GM12878 (cell line): ENCODE results near the gene PTEN. TPM values are rescaled to one million over a fixed set of nuclear protein-coding genes. Genes with fewer than 3 reads are reported as not detected.

ENCODE experiments used
- ATAC-seq: fragments of 200-7000 bp; cut with Tn5 transposase; 3 replicates; pipeline ENCODE4 v1.9.1; 2020; ENCODE audit warnings: mild to moderate bottlenecking, moderate library complexity
- BruUV-seq: library from RNA; stranded (reverse); fragments of 400-500 nt; replicated peaks from 2 replicates; lab custom pipeline; 2021; lab: Mats Ljungman, UMichigan
- CTCF ChIA-PET: fragments of 300-600 bp; sonication (Branson Sonifier 250); formaldehyde crosslinking; extraction: SDS; loops from one replicate; lab custom pipeline; 2021; ENCODE audit warnings: inconsistent platforms; lab: Yijun Ruan, JAX
- POLR2A ChIA-PET: fragments of 350-600 bp; formaldehyde crosslinking; extraction: SDS; loops from one replicate; lab custom pipeline; 2021; ENCODE audit warnings: inconsistent platforms; lab: Charles Lee
- RAD21 ChIA-PET: fragments of 300-600 bp; sonication (Branson Sonifier 250); formaldehyde crosslinking; loops from one replicate; lab custom pipeline; 2023; ENCODE audit warnings: antibody characterized with exemption; ENCODE audit not compliant: unreplicated experiment; lab: Charles Lee
- SMC1A ChIA-PET: fragments of 300-600 bp; sonication (Branson Sonifier 250); formaldehyde crosslinking; loops from one replicate; lab custom pipeline; 2023; ENCODE audit not compliant: unreplicated experiment, uncharacterized antibody; lab: Charles Lee
- DNase-seq: peaks from one replicate; pipeline ENCODE4 v3.0.0-alpha.2; 2011; ENCODE audit warnings: low read depth, low spot score
- FAIRE-seq: peaks from 3 replicates; lab custom pipeline; 2011; peaks lifted over from hg19 to GRCh38; lab: Jason Lieb, UNC
- H2AFZ ChIP-seq: 2 replicates; pipeline ENCODE4 v1.6.0; 2011; ENCODE audit warnings: low read depth, low read length, control low read depth; ENCODE audit not compliant: control insufficient read depth
- H3K27ac ChIP-seq: 2 replicates; pipeline ENCODE4 v1.5.1; 2011; ENCODE audit warnings: control low read depth; ENCODE audit not compliant: control insufficient read depth, insufficient read depth
- H3K27me3 ChIP-seq, 2 experiments: replicated peaks in 1 of 2; 2 replicates each; pipeline versions ENCODE4 v1.6.0 to v1.6.1; 2011; ENCODE audit warnings: low read length in 1 of 2; ENCODE audit not compliant: control insufficient read depth in 2 of 2, insufficient read depth in 2 of 2
- H3K36me3 ChIP-seq, 2 experiments: 2 replicates each; pipeline ENCODE4 v1.5.1; 2011; ENCODE audit warnings: low read length in 1 of 2; ENCODE audit not compliant: control insufficient read depth in 2 of 2, insufficient read depth in 2 of 2
- H3K4me1 ChIP-seq: 2 replicates; pipeline ENCODE4 v1.6.1; 2011; ENCODE audit warnings: mild to moderate bottlenecking, low read length, moderate library complexity, mixed read lengths; ENCODE audit not compliant: control insufficient read depth, insufficient read depth
- H3K4me2 ChIP-seq: 2 replicates; pipeline ENCODE4 v1.6.0; 2011; ENCODE audit warnings: control low read depth; ENCODE audit not compliant: control insufficient read depth, insufficient read depth
- H3K4me3 ChIP-seq: fragments of 200-600 bp; sonication (generic); 2 replicates; pipeline ENCODE4 v1.5.1; 2016
- H3K79me2 ChIP-seq: 2 replicates; pipeline ENCODE4 v1.6.0; 2011; ENCODE audit warnings: low read length; ENCODE audit not compliant: control insufficient read depth, insufficient read depth
- H3K9ac ChIP-seq: 2 replicates; pipeline ENCODE4 v1.8.0; 2011; ENCODE audit warnings: low read length, control low read depth, mixed read lengths; ENCODE audit not compliant: control insufficient read depth, insufficient read depth
- H3K9me3 ChIP-seq: replicated peaks from 3 replicates; pipeline ENCODE4 v1.5.1; 2011; ENCODE audit warnings: mild to moderate bottlenecking, low read length; ENCODE audit not compliant: control insufficient read depth, insufficient read depth
- H4K20me1 ChIP-seq: 2 replicates; pipeline ENCODE4 v1.6.0; 2011; ENCODE audit not compliant: control insufficient read depth, insufficient read depth
- CBX5 ChIP-seq: sonication (generic); IDR thresholded peaks from 2 replicates; pipeline ENCODE4 v1.6.1; 2016; ENCODE audit warnings: low read depth, moderate library complexity, mild to moderate bottlenecking, inconsistent platforms
- KLF5 ChIP-seq: fragments of 450-650 bp; IDR thresholded peaks from 2 replicates; pipeline ENCODE4 v1.6.1; 2014; ENCODE audit warnings: mild to moderate bottlenecking; ENCODE audit not compliant: partially characterized antibody
- POLR2A ChIP-seq: IDR thresholded peaks from 2 replicates; pipeline ENCODE4 v1.6.1; 2011; ENCODE audit warnings: low read depth, mild to moderate bottlenecking, low read length
- SREBF2 ChIP-seq: IDR thresholded peaks from 2 replicates; pipeline ENCODE4 v1.6.1; 2012; ENCODE audit warnings: mild to moderate bottlenecking, low read length
- ZNF274 ChIP-seq: IDR thresholded peaks from one replicate; pipeline ENCODE4 v1.8.0; 2011; ENCODE audit not compliant: insufficient read length, insufficient read depth
- WGBS: methylation state at CpG from one replicate; pipeline ENCODE4 v1.1.6; 2016; ENCODE audit warnings: low lambda C conversion rate; ENCODE audit not compliant: insufficient replicate concordance, insufficient coverage; ENCODE audit errors: missing lambda C conversion rate; 5-methylcytosine and 5-hydroxymethylcytosine counted together
- in situ Hi-C: fragments of 300-500 bp; cut with MboI; formaldehyde crosslinking; loops from 9 replicates; pipeline ENCODE4 v1.14.3; 2018; ENCODE audit warnings: mixed read lengths
- intact Hi-C: fragments of 100-400 bp; cut with micrococcal nuclease; formaldehyde crosslinking; loops from one replicate; pipeline ENCODE4 v1.14.2; 2022; ENCODE audit not compliant: unreplicated experiment
- polyA plus RNA-seq, 11 experiments: library from polyadenylated mRNA; depleted of rRNA in 4 of 11; unstranded in 6 of 11; stranded (reverse) in 5 of 11; fragments of >200 nt; fragmentation: Nextera tagmentation in 4 of 11; fragmentation: Illumina TruSeq in 1 of 11; extraction: Ambion mirVana in 4 of 11; extraction: Trizol in 1 of 11; gene quantifications; 1 replicate in 1 of 11; 2 replicates in 10 of 11; pipeline versions ENCODE4 v1.2.1 to v1.2.3, GENCODE V29; 2011 to 2016; ENCODE audit warnings: inconsistent platforms in 2 of 11, missing spikeins in 2 of 11, low read depth in 1 of 11
- total RNA-seq, 4 experiments: library from RNA; depleted of rRNA in 3 of 4; stranded (reverse); fragments of >200 nt in 3 of 4; fragmentation: Illumina TruSeq in 1 of 4; extraction: Trizol in 1 of 4; gene quantifications; 2 replicates each; pipeline versions ENCODE4 v1.2.1 to v1.2.3, GENCODE V29; 2013 to 2021

Gene PTEN
- total and polyA plus RNA-seq, 10 of the 15 experiments (the other 5 are each of a cell fraction or from before 2014, with no cell fraction given) = 26.1 to 175 (median 58.1) TPM

GRCh38 chr10:87913156-87913921 lies 49.9 kb downstream of the PTEN start:
- ATAC-seq (no peak), FAIRE-seq (no peak), DNase-seq (no peak)
- H3K4me3 ChIP-seq = no peak overlapping the region
- 98% methylated on average over 2 of the region's 2 CpGs for WGBS
- H2AFZ ChIP-seq = no peak overlapping the region
- no peak overlapping the region for H3K4me2 ChIP-seq
- SMC1A ChIA-PET = interaction anchor here (0.8 to 1.7 kb wide), 5 partner anchors 16 to 475 kb away, joined by 3 to 5 read pairs (median 4); no protein-coding TSS in a partner anchor
- H4K20me1 ChIP-seq = peaks cover 6% of the 10 kb centered on the region
- H3K9me3 ChIP-seq = peaks cover 35% of the 10 kb centered on the region
- no peak overlapping the region for H3K9ac ChIP-seq
- H3K27me3 ChIP-seq = no peaks in the 10 kb centered on the region
- no TSS peak for BruUV-seq
- CTCF ChIA-PET = interaction anchor here (1.0 to 1.2 kb wide), 3 partner anchors 21 to 264 kb away, joined by 3 to 4 read pairs (median 4); no protein-coding TSS in a partner anchor
- intact Hi-C loops (no loop called here), in situ Hi-C loops (no loop called here)
- RAD21 ChIA-PET = no interaction called here
- POLR2A ChIA-PET = interaction anchor here (1.8 kb wide), 1 partner anchor 11 kb away, joined by 6 read pairs; no protein-coding TSS in a partner anchor
- 0 out of 2 replicates have a peak, but pooled peaks cover 3% of the 10 kb centered on the region for H3K4me1 ChIP-seq
- H3K27ac ChIP-seq = no peak overlapping the region
- peaks cover 7 to 28% of the 10 kb centered on the region in 2 experiments for H3K36me3 ChIP-seq
- peaks cover 97% of the 10 kb centered on the region for H3K79me2 ChIP-seq
- TF ChIP-seq CBX5 = peak; percentile 21; the same call in 1 of the 2 replicates
- TF ChIP-seq KLF5 = no peak

- POLR2A ChIA-PET = interaction anchor here (1.0 to 1.4 kb wide), 2 partner anchors 16 to 161 kb away, joined by 3 to 4 read pairs; no protein-coding TSS in a partner anchor
- intact Hi-C loops = no loop called here
- RAD21 ChIA-PET = interaction anchor here (0.6 kb wide), 1 partner anchor 24 kb away, joined by 4 read pairs; no protein-coding TSS in a partner anchor
- peak; percentile 15; the same call in 2 of the 3 replicates for ATAC-seq
- SMC1A ChIA-PET = interaction anchor here (1.2 to 2.0 kb wide), 3 partner anchors 10 to 41 kb away, joined by 3 to 6 read pairs (median 4); no protein-coding TSS in a partner anchor
- Histone ChIP-seq H3K9me3 (peaks cover 30% of the 10 kb centered on the region), H4K20me1 (0 out of 2 replicates have a peak, but pooled peaks cover 3% of the 10 kb centered on the region), H3K36me3 (peaks cover 6 to 21% of the 10 kb centered on the region in 2 experiments), H3K79me2 (peaks cover 97% of the 10 kb centered on the region), H3K9ac (no peak overlapping the region), H2AFZ (no peak overlapping the region), H3K27me3 (no peaks in the 10 kb centered on the region), H3K4me2 (no peak overlapping the region)
- CTCF ChIA-PET = interaction anchor here (0.6 to 1.5 kb wide), 2 partner anchors 32 to 66 kb away, joined by 3 to 6 read pairs; no protein-coding TSS in a partner anchor
- DNase-seq = no peak
- WGBS = 80% methylated on average over 4 of the region's 4 CpGs
- in situ Hi-C loops = no loop called here
- no peak for FAIRE-seq
- no peak for TF ChIP-seq ZNF274
- TF ChIP-seq SREBF2 = no peak
- peak; percentile 37; the same call in 1 of the 2 replicates for TF ChIP-seq POLR2A
- TF ChIP-seq, all 136 proteins: peak for 1
- Histone ChIP-seq H3K4me3 (no peak overlapping the region), H3K27ac (no peak overlapping the region), H3K4me1 (0 out of 2 replicates have a peak, but pooled peaks cover 3% of the 10 kb centered on the region)
- no TSS peak for BruUV-seq
Observed at GRCh38 chr10:87915406-87915805, 52.0 kb downstream of the PTEN start.
